GM23248 (cell line): Measurements from ENCODE around the gene BEX1. TPM values are rescaled to one million over a fixed set of nuclear protein-coding genes. Genes with fewer than 3 reads are reported as not detected.

Experiments used
- DNase-seq: peaks from one replicate; pipeline ENCODE4 v3.0.0-alpha.2; 2015
- H2AFZ ChIP-seq: fragments of 200-600 bp; sonication (generic); 2 replicates; pipeline ENCODE4 v1.6.1; 2016; ENCODE audit warnings: antibody characterized with exemption
- H3F3A ChIP-seq: fragments of 200-600 bp; sonication (generic); 2 replicates; pipeline ENCODE4 v1.6.1; 2016; ENCODE audit warnings: mild to moderate bottlenecking, antibody characterized with exemption, mixed run types; ENCODE audit not compliant: insufficient read depth
- H3K27ac ChIP-seq: fragments of 200-600 bp; sonication (generic); 2 replicates; pipeline ENCODE4 v1.5.1; 2016; ENCODE audit warnings: mild to moderate bottlenecking
- H3K27me3 ChIP-seq: fragments of 200-600 bp; sonication (generic); replicated peaks from 2 replicates; pipeline ENCODE4 v1.6.1; 2016; ENCODE audit warnings: mild to moderate bottlenecking; ENCODE audit not compliant: insufficient read depth
- H3K36me3 ChIP-seq: fragments of 200-600 bp; sonication (generic); 2 replicates; pipeline ENCODE4 v1.6.1; 2016; ENCODE audit warnings: low read depth, mild to moderate bottlenecking
- H3K4me1 ChIP-seq: fragments of 200-600 bp; sonication (generic); 2 replicates; pipeline ENCODE4 v1.6.1; 2016; ENCODE audit warnings: mild to moderate bottlenecking; ENCODE audit not compliant: insufficient read depth
- H3K4me2 ChIP-seq: fragments of 200-600 bp; sonication (generic); one replicate; pipeline ENCODE4 v1.6.1; 2016; ENCODE audit warnings: mild to moderate bottlenecking; ENCODE audit not compliant: unreplicated experiment
- H3K4me3 ChIP-seq: fragments of 200-600 bp; sonication (generic); 2 replicates; pipeline ENCODE4 v1.5.1; 2016; ENCODE audit warnings: mild to moderate bottlenecking
- H3K79me2 ChIP-seq: fragments of 200-600 bp; sonication (generic); 2 replicates; pipeline ENCODE4 v1.6.1; 2016; ENCODE audit warnings: mild to moderate bottlenecking; ENCODE audit not compliant: insufficient read depth
- H3K9ac ChIP-seq: fragments of 200-600 bp; sonication (generic); 2 replicates; pipeline ENCODE4 v1.6.1; 2016; ENCODE audit warnings: mild to moderate bottlenecking
- H3K9me2 ChIP-seq: fragments of 200-600 bp; sonication (generic); 2 replicates; pipeline ENCODE4 v1.6.1; 2016; ENCODE audit warnings: mixed run types, mild to moderate bottlenecking, moderate library complexity; ENCODE audit not compliant: insufficient read depth
- H3K9me3 ChIP-seq: fragments of 200-600 bp; sonication (generic); one replicate; pipeline ENCODE4 v1.6.1; 2017; ENCODE audit warnings: low read depth
- H4K20me1 ChIP-seq: fragments of 200-600 bp; sonication (generic); 2 replicates; pipeline ENCODE4 v1.6.0; 2016; ENCODE audit not compliant: insufficient read depth
- EZH2 ChIP-seq: fragments of 200-600 bp; sonication (generic); IDR thresholded peaks from 2 replicates; pipeline ENCODE4 v1.6.1; 2018; ENCODE audit warnings: antibody characterized with exemption, mild to moderate bottlenecking; ENCODE audit not compliant: insufficient read depth, poor library complexity, severe bottlenecking
- EZH2phosphoT487 ChIP-seq: fragments of 200-600 bp; sonication (generic); IDR thresholded peaks from 2 replicates; pipeline ENCODE4 v1.6.1; 2018; ENCODE audit warnings: antibody characterized with exemption, moderate library complexity, mild to moderate bottlenecking, low read depth; ENCODE audit not compliant: insufficient read depth
- WGBS, 2 experiments: methylation state at CpG; one replicate each; pipeline ENCODE4 v1.1.6; 2015 to 2017; ENCODE audit warnings: low lambda C conversion rate in 2 of 2, low coverage in 1 of 2; ENCODE audit errors: missing lambda C conversion rate in 2 of 2; 5-methylcytosine and 5-hydroxymethylcytosine counted together
- in situ Hi-C: fragments of 300-500 bp; cut with MboI; formaldehyde crosslinking; loops from 2 replicates; pipeline ENCODE4 v1.15.0; 2020
- polyA plus RNA-seq: library from polyadenylated mRNA; unstranded; fragments of >200 nt; fragmentation: Nextera tagmentation; extraction: Ambion mirVana; gene quantifications from 2 replicates; pipeline ENCODE4 v1.2.1, GENCODE V29; 2016
- total RNA-seq: library from RNA; depleted of rRNA; stranded (reverse); fragments of >200 nt; shearing (Covaris generic); gene quantifications from 2 replicates; pipeline ENCODE4 v1.2.3, GENCODE V29; 2014; rRNA removed

The BEX1 gene
- total and polyA plus RNA-seq, 2 experiments from 2014 or later: 73.0 to 79.4 TPM

- Histone ChIP-seq H3K27ac (no peak overlapping the region), H3K9ac (no peak overlapping the region), H3K36me3 (no peaks in the 10 kb centered on the region), H4K20me1 (no peaks in the 10 kb centered on the region), H3K4me3 (no peak overlapping the region), H3F3A (no peaks in the 10 kb centered on the region), H3K4me1 (no peaks in the 10 kb centered on the region), H3K9me3 (no peaks in the 10 kb centered on the region), H3K27me3 (no peaks in the 10 kb centered on the region), H2AFZ (no peak overlapping the region), H3K4me2 (no peak overlapping the region), H3K79me2 (no peaks in the 10 kb centered on the region), H3K9me2 (no peaks in the 10 kb centered on the region)
- peak; percentile 23 for DNase-seq
- 40 to 47% methylated on average over 4 of the region's 4 CpGs for WGBS, 2 experiments
- TF ChIP-seq EZH2 (no peak), EZH2phosphoT487 (no peak)
- in situ Hi-C loops: no loop called here
Observed at GRCh38 chrX:103017542-103017941, 46.4 kb downstream of the BEX1 start.

GRCh38 chrX:103012945-103013344 lies 51.0 kb downstream of the BEX1 start:
- no peak overlapping the region for H3K4me2 ChIP-seq
- H3K4me3 ChIP-seq: no peak overlapping the region
- no peaks in the 10 kb centered on the region for H3K4me1 ChIP-seq
- H2AFZ ChIP-seq: no peak overlapping the region
- no peaks in the 10 kb centered on the region for H4K20me1 ChIP-seq
- TF ChIP-seq EZH2 (no peak), EZH2phosphoT487 (no peak)
- H3K9me2 ChIP-seq: no peaks in the 10 kb centered on the region
- in situ Hi-C loops: no loop called here
- no peaks in the 10 kb centered on the region for H3K79me2 ChIP-seq
- no peaks in the 10 kb centered on the region for H3K9me3 ChIP-seq
- H3K27me3 ChIP-seq: no peaks in the 10 kb centered on the region
- DNase-seq: peak; percentile 9
- WGBS, 2 experiments: 50 to 63% methylated on average over 2 to 3 of the region's 3 CpGs
- no peak overlapping the region for H3K27ac ChIP-seq
- H3K9ac ChIP-seq: no peak overlapping the region
- no peaks in the 10 kb centered on the region for H3K36me3 ChIP-seq
- no peaks in the 10 kb centered on the region for H3F3A ChIP-seq

Other genes starting within 250 kb of the BEX1 start
- 0.32 TPM in 1 of 2 replicates, not detected in the other for gene RAB40AL, start 126.9 kb downstream of the BEX1 start, total RNA-seq
- 0.25 TPM in 1 of 2 replicates, not detected in the other for gene RAB40AL, start 126.9 kb downstream of the BEX1 start, polyA plus RNA-seq
- 13.6 and 31.4 TPM in 2 replicates for gene NXF3, start 29.0 kb upstream of the BEX1 start, total RNA-seq
- 6.6 and 7.9 TPM in 2 replicates for gene NXF3, start 29.0 kb upstream of the BEX1 start, polyA plus RNA-seq
- 0.54 and 2.4 TPM in 2 replicates for gene BEX4, start 150.9 kb upstream of the BEX1 start, total RNA-seq
- 2.4 TPM in 2 replicates for gene BEX4, start 150.9 kb upstream of the BEX1 start, polyA plus RNA-seq
- gene TCEAL8, start 191.0 kb upstream of the BEX1 start, total RNA-seq: 87.3 and 97.7 TPM in 2 replicates
- gene TCEAL8, start 191.0 kb upstream of the BEX1 start, polyA plus RNA-seq: 104 TPM in 2 replicates
- gene TCEAL5, start 212.6 kb upstream of the BEX1 start, total RNA-seq: not detected in 2 replicates
- gene TCEAL5, start 212.6 kb upstream of the BEX1 start, polyA plus RNA-seq: not detected in 2 replicates
- not detected in 2 replicates for gene BEX2, start 246.8 kb upstream of the BEX1 start, total RNA-seq
- not detected in 2 replicates for gene BEX2, start 246.8 kb upstream of the BEX1 start, polyA plus RNA-seq